NK-92 treated with Interleukin-12 subunit alpha and Interleukin-12 subunit beta, amount 100 ng/mL, for 24 hours (cell line): ENCODE results near the gene CRTC1.

Experiments
- DNase-seq: peaks from one replicate; lab custom pipeline; 2025; lab: John Stamatoyannopoulos, UW

CRTC1 gene

DNA sequence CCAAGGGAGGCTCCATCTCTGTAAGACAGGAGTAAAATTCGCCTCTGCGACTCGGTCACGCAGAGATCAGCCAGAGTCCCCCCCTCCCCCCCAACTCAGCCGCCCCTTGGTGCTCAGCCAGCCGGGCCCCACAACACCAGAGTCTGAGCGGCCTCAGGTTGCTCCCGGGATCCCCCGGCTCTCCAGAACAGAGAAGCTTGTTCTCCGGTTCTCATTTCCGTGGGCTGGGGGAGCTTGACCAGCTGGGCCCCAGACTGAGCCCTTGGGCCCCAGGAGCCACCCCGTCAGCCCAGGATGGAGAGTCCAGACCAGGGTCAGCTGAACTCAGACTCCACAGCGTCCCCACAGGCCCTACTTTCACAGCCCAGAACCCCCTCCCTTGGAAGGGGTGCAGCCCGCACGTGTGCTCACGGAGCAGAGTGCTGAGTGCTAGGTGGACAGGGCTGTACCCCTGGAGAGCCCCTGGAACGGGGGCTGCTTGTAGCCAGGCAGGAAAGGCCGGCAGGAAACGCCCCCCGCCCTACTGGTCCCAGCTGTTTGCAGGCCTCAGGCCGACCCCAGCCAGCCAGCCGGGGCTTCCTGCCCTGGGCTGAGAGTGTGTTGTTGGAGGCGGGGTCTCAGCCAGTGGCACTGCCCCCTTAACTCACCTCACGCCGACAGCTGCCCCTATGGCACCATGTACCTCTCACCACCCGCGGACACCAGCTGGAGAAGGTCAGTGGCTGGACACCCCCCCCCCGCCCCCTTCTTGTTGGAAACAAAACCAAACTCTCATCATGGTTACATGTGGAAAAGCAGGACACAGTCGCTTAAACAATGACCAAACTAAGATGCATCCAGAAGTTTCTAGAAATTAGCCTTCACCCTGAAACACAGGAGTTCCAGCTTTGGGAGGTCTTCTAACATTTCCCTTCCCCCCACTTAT lies 63.2 kb downstream of the CRTC1 start:
- no peak for DNase-seq

DNA sequence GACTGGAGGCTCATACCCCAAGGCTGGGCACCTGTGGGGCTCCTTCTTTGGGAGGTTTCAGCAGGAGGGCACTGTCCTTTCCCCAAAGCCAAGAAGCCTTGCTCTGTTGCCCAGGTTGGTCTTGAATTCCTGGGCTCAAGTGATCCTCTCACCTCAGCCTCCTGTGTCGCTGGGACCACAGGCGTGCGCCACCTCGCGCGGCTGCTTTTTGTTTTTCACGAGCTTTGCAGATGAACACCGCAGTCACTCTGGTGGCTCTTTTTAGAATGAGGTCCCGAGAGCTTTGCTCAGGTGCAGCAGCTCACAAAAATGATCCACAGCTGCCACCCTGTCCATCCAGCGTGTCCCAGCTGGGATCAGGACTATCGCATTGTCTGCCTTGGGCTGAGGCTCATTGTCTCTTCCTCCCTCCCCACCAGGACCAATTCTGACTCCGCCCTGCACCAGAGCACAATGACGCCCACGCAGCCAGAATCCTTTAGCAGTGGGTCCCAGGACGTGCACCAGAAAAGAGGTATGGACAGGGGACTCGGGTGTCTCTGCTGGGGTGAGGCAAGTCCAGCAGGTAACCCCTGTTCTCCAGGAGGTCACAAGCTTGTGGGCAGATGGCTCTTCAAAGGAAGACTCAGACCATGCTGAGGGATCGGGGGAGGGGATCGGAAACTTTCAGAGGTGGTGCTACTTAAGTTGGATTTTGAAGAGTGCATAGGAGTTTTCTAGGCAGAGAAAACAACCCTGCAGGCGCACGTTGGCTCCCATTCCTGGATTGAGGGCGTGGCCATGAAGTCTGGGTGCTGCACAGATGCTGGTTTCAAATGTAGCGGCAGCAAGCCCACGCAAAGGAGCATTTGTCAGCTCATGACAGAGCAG lies 66.1 kb downstream of the CRTC1 start:
- no peak for DNase-seq

DNA sequence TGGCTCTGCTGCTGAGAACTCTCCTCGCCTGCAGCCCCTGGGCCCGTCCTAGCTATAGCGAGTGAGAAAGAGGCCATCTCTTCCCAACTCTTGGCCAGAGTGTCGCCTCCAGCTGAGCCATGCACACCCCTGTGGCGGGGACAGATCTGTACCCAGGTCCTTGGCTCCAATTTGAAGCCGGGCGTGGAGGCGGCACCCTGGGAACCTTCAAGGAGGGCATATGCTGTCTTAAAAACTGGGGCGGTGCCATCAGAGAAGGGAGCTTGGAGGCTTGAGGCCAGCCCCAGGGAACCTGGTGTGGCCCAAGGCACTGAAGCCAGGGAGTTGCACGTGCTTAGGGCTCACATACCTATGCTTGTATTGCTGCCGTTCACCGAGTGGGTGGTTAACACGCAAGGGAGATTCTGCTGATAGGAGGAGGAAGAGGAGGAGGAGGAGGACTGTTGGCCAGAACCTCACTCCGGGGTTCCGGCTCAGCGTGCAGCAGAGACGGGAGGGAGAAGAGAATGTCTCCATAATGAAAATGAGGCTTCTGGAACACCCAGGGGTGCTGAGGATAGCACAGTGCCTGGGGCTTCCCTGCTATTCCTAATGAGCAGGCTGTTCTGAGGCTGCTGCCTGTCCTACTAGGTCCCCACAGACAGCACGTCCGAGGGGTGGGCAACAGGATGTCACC lies 67.0 kb downstream of the CRTC1 start:
- no peak for DNase-seq

DNA sequence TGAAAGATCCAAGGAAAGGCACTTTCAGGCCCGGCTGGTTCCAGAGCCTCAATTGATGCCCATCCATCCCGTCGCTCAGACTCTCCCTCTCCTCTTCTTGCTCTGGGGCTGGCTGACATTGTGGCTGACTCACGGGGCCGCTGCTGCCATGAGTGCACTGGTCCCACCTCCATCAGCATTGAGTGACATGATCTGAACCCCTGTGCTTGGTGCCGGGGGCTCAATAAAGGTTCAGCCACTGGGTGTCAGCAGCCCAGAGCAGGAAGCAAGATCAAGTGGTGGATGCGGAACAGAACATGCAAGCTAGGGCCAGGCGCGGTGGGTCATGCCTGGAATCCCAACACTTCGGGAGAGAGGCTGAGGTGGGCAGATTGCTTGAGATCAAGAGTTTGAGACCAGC lies 68.1 kb downstream of the CRTC1 start:
- DNase-seq = no peak

DNA sequence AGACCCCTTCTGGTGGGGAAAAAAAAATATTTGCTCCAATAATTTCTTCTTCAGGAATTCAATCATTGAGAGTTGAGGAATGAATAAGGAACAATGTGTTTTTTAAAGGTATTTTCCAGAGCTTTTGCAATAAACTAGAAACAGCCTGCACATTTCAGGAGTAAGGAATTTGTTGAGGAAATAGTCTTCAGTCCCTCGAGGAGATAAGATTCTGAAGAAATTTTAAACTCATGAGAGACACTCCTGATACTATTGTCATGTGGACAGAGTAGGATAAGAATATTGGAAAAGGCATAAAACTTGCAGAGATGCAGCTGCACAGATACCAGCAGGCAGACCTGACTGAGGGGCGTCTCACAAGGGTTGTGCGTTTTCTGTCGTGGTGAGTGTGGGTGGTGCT lies 71.0 kb downstream of the CRTC1 start:
- no peak for DNase-seq

DNA sequence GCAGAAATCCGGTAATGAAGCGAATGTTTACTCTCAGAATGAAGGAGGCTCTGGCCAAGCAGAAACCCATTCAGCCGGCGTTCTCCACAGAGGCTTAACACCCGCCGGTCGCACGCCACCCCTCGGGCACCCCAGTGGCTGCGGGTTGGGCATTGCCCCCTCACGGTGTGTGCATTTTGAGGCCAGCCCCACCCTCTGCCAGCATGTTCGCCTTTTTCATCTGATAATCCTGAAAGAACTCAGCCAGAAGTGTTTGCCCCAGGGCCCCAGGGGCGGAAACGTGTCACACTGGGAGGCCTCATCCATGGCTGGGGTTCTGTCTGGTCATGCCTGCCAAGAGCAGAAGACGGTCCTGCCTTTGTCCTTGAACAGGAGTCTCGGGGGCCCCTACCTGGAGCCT lies 73.4 kb downstream of the CRTC1 start:
- DNase-seq = no peak

DNA sequence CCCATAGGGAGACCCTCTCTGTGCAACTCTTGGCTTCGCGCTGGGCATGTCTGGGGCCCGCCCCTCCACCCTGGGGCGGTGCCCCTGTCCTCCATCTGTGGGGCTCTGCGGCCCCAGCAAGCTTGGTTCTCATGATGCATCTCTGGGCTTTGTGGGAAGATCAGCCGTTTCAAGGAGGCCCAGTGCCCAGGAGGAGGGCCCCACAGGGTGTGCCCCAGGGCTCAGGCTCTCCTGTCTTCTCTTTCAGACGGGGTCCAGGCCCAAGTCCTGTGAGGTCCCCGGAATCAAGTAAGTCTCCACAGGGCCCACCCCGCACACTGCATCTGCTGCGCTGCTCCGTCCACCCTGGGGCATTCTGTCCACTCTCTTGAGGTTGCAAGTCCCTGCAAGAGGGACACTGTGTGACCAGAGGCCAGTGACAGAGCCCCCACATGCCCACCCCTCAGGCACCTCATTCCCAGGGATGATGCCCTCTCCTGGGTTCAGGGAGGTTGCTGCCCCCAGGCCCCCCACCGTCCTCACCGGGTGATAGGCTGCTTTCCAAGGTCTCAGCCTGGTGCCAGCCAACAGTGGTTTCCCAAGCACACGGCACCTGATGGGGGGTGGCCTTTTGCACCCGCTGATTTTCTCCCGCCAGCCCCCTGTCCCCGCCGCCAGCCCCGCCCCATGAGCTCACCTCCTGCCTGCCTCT lies 76.0 kb downstream of the CRTC1 start:
- DNase-seq = no peak

DNA sequence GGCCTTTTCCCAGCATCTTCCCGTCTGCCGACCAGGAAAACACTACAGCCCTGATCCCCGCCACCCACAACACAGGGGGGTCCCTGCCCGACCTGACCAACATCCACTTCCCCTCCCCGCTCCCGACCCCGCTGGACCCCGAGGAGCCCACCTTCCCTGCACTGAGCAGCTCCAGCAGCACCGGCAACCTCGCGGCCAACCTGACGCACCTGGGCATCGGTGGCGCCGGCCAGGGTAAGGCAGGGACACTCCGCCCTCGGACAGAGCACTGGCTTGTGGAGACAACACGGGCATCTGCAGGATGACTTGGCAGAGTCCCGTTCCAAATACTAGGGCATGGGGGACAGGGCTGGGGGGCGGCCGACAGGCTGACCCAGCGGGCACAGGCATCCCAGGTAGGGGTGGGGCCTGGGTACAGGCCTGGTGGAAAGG lies 76.5 kb downstream of the CRTC1 start:
- DNase-seq = no peak

DNA sequence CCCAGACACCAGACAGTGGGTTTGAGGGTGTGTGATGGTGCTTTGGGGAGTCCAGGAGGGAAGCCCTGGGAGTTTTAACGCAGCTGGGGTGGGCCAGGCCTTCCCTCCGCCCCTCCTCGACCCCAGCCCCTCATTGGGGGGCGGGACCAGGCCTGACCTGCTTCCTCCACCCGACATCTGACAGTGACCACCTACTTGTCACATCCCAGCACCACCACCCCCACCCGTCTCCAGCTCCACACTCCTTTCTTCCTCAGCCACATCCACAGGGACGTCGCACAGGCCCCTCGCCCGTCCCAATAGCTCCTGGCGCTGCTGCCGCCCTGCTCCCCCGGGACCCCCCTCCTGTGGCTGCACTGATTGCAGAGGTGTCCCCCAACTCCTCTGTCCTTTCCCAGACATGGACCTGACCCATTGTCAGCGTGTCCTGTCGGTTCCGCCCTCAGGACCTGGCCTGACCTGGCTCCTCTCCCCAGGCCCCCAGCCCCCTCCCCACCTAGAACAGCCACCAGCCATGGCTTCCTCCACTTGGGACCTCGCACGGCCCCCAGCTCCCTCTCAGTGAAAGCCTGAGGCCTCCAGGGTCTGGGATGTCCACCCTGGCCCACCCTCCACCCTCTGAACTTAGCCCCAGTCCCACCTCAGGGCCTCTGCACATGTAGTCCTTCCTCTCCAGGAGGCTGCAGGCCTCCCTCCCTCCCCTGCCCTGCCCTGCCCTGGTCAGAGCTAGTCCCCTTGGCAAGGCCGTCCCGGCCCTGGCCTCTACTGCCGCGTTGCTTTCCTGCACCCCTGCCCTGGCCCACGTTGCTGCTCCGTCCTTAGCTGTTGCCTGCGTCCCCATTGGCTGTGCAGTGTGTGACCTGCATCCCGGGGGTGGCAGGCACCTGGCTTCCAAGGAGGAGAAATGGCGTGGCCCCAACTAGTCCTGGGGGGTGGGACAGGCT lies 77.2 kb downstream of the CRTC1 start:
- DNase-seq = no peak

DNA sequence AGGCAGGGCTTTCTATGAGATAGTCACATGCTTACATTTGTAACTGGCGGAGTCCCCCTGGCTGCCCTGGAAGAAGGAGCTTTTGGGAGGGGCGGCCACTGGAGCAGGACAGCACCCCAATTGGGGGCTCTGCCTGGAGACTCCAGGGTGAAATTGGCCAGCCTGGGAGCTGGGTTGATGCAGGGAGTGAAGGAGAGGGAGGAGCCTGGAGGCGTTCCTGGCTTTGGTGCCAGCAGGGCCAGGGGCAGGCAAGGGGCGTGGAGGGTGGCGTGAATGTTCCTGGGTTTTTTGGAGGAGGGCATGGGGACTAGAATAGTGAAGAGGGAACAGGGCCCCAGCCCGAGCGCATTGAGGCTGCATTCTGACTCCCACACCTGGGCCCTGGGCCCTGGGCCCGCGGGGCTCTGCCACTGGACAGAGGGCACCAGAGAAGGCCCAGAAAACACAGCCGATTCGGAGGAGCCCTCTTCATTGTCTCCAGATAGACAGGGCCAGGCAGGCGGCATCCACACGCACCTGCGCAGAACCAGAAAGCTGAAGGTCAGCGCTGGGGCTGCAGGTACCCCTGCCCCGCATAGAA lies 78.1 kb downstream of the CRTC1 start:
- DNase-seq = no peak

DNA sequence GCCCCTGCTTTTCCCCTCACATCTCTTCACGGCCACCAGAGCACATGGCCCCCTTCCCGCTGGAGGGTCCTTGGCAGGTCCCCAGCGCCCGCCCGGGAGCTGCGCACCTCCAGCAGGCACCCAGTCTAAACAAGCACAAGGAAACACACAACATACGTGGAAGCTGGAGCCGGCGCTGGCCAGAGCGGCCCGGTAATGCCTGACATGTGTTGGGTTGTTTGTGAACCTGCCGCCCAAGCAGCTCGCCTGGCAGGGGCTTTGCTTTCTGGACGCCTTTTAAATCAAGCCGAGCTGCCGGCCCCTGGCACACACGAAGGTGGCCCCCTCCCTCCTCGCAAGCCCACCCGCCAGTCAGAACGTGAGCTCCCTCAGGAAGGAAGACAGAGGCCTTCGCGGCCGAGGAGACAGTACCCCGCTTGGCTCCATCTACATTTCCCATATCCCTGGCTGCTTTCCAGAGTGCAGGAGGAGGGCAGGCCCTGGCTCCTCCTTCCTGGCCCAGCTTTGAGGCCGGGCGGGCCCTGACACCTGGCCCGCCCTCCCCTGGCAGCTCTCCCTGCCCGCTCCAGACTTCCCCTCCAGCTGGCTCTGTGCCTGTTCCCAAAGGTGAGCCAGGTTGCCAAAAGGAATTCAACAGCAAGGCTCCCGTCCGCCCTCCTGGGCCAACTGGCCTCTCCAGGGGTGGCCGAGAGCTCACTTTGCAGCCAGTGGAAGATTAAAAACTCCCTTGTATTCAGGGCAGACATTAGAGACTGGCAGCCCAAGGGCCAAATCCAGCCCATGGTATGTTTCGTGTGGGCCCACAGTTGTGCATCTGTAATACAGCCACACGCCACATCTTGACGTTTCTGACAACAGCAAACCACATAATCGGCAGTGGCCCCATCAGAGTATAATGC lies 78.9 kb downstream of the CRTC1 start:
- no peak for DNase-seq

DNA sequence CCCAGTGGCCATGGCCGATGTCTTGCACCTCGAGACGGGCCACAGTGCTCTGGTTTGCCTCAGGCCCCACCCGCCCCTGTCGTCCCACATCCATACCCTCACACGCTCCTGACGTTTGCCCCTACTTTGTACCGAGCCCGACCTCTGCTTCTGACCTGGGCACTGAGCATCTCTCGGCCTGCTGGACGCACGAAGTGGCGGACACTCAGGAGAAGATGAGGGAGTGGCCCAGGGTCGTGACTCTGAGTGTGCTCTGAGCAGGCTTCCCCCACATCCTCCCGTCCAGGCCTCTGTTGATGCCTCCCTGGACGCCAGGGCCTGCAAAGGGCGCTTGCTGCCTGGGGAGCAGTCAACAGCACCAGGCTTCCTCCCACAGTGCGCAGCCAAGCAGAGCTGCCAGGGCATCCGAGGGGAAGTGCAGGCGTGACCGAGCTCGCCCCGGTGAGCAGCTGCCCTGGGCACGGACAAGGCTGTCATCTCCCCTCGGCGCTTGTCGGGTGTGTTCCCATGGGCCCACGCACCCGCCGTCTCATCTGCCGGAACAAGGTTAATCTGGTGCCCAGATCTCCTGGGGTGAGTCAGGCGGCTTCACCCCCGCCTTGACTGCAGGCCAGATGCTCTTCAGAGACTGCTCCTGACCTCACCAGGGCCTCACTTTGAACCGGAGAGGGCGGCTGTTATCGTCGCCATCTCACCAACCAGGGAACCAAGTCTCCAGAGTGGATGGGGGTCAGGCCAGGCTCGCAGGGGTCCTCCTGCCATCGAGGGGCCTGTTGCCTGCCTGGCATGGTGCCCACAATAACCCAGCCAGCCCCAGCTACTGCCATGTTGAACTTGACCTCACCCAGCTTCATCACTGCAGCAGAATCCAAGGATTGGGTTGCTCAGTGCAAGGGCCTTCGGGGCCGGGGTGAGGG lies 80.5 kb downstream of the CRTC1 start:
- DNase-seq = no peak

DNA sequence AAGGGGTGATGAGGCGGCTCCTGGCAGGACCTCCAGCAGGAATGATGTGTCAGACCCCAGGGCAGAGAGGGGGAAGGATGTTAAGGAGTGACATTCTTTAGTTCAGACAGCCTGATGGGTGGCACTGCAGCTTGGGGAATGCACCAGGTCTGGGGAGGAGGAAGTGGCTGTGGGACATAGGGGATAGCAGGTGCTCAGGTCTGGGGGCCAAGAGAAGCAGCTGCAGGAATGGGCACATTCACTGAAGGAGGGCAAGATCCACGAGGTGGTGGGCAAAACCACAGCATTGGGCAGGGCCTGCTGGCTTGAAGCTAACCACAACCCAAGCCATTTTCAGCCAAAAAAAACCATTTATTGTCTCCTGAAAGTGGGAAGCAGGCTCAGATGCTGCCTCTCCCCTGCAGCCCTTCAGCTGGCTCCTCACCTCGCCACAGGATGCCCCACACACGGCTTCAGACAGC lies 81.1 kb downstream of the CRTC1 start:
- DNase-seq = no peak

DNA sequence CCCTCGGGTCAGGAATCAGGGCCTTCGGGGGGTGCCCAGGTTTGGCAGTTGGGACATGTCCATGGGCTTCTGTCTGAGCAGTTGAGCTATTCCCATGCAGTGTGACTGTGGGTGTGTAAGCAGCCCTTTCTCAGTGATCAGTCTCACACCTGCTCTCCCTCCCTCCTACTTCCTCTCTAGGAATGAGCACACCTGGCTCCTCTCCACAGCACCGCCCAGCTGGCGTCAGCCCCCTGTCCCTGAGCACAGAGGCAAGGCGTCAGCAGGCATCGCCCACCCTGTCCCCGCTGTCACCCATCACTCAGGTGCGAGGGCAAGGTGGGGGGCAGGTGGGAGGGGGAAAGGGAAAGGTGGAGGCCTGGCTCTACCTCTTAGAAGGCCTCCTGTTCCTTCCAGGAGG lies 81.7 kb downstream of the CRTC1 start:
- DNase-seq = no peak

DNA sequence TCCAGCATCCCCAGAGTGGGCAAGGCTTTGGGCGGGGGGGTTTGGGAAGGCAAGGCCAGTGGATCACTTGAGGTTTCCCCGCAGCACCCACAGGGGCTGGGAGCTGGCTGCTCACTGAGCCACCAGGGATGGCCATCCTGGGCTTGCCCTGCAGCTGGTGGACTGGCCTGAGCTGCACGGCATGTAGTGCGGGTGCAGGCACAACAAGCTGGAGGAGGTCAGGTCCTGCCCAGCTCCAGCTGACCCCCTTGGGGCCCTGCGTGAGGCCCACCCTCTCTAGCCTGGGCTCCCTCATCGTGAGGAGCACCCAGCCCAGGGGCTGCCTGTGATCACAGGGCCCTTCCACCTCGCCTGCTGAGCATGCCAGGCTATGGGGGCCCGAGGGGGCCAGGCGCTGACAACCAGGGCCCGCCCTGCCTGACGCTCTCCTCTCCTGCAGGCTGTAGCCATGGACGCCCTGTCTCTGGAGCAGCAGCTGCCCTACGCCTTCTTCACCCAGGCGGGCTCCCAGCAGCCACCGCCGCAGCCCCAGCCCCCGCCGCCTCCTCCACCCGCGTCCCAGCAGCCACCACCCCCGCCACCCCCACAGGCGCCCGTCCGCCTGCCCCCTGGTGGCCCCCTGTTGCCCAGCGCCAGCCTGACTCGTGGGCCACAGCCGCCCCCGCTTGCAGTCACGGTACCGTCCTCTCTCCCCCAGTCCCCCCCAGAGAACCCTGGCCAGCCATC lies 84.7 kb downstream of the CRTC1 start:
- no peak for DNase-seq

DNA sequence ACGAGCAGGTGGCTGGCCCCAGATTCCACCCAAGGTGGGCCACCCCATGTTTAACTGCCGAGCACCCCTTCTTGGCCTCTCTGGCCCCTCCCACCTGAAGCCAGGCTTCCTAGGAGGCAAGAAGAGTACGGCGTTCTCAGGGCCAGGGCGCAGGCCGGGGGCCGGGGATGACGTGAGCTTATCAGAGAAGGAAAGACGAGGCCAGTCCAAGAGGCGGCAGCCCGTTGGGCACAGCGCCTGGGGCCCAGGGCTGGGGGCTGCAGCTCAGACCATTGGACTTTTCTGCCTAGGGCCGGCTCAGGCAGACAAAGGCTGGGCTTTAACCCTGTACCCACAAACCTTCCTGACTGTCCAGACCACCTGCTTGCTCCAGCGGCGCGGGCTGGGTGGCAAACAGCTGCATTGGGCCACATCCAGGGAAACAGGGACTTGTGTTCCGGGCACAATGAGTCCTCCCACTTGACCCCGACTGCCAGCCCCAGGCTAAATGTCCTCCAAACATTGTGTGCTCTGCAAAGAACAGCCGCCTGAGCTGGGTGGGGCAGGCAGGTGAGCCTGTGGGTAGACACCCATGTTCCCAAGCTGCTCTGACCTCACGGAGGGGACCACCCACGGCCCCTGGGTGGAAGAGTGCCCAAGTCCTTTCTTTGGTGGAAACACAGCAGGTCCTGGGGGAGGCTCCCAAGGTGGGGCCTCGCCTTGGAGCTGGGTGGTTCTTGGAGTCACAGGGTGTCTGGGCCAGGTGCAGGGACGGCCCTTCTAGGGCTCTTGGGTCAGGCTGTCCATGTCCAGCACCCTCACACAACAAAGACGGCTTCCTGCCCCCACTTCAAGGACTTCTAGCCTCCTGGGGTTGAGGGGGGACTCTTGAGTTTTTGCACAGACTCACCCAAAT lies 85.8 kb downstream of the CRTC1 start:
- no peak for DNase-seq
